Measurements from ENCODE around the gene NRXN2.

- no peak for TF ChIP-seq CTCF (IDR thresholded peaks at IDR 0.05)
- peak; percentile 5 for TF ChIP-seq EZH2 (IDR thresholded peaks at IDR 0.05)
- TF ChIP-seq EZH2phosphoT487 (IDR thresholded peaks at IDR 0.05), result no peak
Observed at GRCh38 chr11:64714666-64715065, 8.3 kb downstream of the NRXN2 start.
